Measurements from ENCODE around the gene MAPK10.

DNA sequence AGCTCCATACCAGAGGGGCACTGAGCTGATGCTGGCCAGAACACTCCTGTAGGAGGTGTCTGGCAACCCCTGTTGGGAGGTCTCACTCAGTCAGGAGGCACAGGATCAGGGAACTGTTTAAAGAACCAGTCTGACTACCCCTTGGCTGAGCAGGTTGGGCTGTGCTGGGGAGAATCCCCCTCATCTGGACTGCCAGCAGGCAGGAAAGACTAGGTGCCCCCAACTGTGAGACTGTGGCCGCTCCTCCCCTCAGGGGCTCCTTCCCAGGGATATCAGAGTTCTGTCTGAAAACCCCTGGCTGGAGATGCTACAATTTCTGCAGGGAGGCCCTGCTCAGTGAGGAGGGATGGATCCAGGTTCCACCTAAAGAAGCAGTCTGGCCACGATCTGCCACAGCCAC lies 245.3 kb downstream of the MAPK10 start:
- no peak for TF ChIP-seq ZNF843 (tag by site-specific recombination; IDR thresholded peaks at IDR 0.05)
- TF ChIP-seq CTCF (tag by site-specific recombination; IDR thresholded peaks at IDR 0.05), result no peak
- TF ChIP-seq ZNF175 (tag by site-specific recombination; IDR thresholded peaks at IDR 0.05), result no peak
- TF ChIP-seq ZNF670 (tag by site-specific recombination; IDR thresholded peaks at IDR 0.05; ENCODE audit: low read depth), result no peak
- TF ChIP-seq ZNF704 (tag by site-specific recombination; IDR thresholded peaks at IDR 0.05), result no peak
- TF ChIP-seq ZNF785 (tag by site-specific recombination; IDR thresholded peaks at IDR 0.05), result no peak
- no peak for TF ChIP-seq ZBTB7A (tag by site-specific recombination; IDR thresholded peaks at IDR 0.05; ENCODE audit: low read depth)
- no peak for TF ChIP-seq ELK4 (IDR thresholded peaks at IDR 0.05; ENCODE audit: borderline replicate concordance, low read depth, low read length)
- TF ChIP-seq BCL11A (tag by site-specific recombination; IDR thresholded peaks at IDR 0.05; ENCODE audit: low read depth), result no peak

Data from HEK293 (cell line).